Gastrocnemius medialis (tissue), 4 donors: ENCODE measurements around the gene NUDT2.
A peak's percentile ranks its signal among the peaks of the same experiment; 100 is the strongest.

Experiments
- POLR2A ChIP-seq, 2 donors: fragments of 450-650 bp; IDR thresholded peaks; one replicate each; pipeline ENCODE4 v1.6.1; 2017; ENCODE audit warnings: antibody characterized with exemption in 2 of 2, mild to moderate bottlenecking in 2 of 2, moderate library complexity in 2 of 2
- TF ChIP-seq, protein P1 (sequence below), 5 experiments: fragments of 450-650 bp in 3 of 5; fragments of 200-600 bp in 2 of 5; sonication (generic) in 2 of 5; IDR thresholded peaks in 4 of 5; conservative IDR thresholded peaks in 1 of 5; 1 replicate in 4 of 5; 2 replicates in 1 of 5; pipeline ENCODE4 v1.5.1; 2016 to 2019; ENCODE audit warnings: antibody characterized with exemption in 5 of 5, mild to moderate bottlenecking in 3 of 5, moderate library complexity in 3 of 5

DNA sequence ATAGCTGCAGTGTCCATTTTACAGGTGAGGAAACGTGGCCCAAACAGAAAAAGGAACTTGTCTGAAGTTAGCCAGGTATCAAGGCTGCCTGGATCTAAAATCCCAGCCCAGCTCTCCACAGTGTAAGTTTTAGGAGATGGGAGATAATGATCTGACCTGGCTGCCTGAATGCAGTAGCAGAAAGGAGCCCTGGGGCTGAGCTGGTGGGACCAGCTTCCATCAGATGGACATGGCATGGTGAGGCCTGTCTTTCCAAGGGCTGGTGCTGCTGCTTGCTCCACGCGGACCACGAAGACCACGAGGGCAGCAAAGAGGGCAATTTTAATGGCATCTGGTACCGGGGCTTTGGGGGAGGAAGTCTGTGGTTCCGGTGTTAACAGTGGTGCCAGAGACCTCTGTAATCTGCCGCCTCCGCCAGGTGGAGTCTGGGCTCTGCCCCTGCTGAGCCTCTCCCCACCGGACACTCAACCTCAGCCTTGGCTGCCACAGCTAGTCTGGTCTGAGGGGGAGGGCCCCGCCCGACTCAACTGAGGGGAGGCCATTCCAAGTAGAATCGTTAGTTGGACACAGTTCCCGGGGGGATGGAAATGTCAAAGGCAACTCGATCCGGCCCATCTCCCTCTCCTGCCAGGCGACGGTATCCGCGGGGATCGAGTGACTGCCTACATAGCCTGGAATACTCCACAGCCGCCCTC, 46.7 kb downstream of the NUDT2 start:
- TF ChIP-seq, protein P1, sequence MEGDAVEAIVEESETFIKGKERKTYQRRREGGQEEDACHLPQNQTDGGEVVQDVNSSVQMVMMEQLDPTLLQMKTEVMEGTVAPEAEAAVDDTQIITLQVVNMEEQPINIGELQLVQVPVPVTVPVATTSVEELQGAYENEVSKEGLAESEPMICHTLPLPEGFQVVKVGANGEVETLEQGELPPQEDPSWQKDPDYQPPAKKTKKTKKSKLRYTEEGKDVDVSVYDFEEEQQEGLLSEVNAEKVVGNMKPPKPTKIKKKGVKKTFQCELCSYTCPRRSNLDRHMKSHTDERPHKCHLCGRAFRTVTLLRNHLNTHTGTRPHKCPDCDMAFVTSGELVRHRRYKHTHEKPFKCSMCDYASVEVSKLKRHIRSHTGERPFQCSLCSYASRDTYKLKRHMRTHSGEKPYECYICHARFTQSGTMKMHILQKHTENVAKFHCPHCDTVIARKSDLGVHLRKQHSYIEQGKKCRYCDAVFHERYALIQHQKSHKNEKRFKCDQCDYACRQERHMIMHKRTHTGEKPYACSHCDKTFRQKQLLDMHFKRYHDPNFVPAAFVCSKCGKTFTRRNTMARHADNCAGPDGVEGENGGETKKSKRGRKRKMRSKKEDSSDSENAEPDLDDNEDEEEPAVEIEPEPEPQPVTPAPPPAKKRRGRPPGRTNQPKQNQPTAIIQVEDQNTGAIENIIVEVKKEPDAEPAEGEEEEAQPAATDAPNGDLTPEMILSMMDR (IDR thresholded peaks at IDR 0.05 in 4 of 5, conservative IDR thresholded peaks at IDR 0.05 in 1 of 5), result peak in 3 of 5 experiments; percentile 19 to 47 (median 42)
- TF ChIP-seq POLR2A (IDR thresholded peaks at IDR 0.05), result no peak
